ENCODE measurements around the gene R3HDML. TPM values are rescaled to one million over a fixed set of nuclear protein-coding genes. Genes with fewer than 3 reads are reported as not detected.
"Not testable (repeated sequence)": the region's sequence is repeated elsewhere in the genome, so short reads cannot be mapped to it uniquely, and the experiment has no call there.

The R3HDML gene
- total RNA-seq, 1 donor from 2014 or later: not detected

DNA sequence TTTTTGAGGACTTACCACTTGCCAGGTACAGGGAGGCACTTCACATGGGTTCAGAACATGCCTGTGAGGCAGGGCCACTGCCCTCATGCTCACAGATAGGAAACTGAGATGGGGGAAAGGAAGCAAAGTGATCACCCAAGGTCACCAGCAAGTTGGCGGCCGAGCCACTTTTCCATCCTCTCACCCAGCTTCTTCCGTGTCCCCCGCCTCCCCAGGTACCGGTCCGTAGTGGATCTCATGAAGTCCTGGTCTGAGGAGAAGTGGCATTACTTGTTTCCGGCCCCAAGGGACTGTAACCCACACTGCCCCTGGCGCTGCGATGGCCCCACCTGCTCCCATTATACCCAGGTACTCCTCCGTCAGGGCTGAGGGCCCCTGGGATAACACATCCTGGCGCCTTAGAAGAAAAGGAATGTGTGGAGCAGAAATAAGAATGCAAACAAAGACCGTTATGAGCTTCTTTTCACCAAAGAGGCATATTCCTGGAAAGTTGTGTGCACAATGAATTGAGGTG, 6.4 kb downstream of the R3HDML start:
- Mint-ChIP-seq H3K9me3 (no peaks in the 10 kb centered on the region), H3K27me3 (no peaks in the 10 kb centered on the region), H3K4me3 (no peak overlapping the region), H3K36me3 (ENCODE audit: low read depth) (no peaks in the 10 kb centered on the region), H3K4me1 (no peaks in the 10 kb centered on the region), H3K27ac (no peak overlapping the region)
- intact Hi-C loops (cut with micrococcal nuclease): no loop called here
- no peak for DNase-seq

DNA sequence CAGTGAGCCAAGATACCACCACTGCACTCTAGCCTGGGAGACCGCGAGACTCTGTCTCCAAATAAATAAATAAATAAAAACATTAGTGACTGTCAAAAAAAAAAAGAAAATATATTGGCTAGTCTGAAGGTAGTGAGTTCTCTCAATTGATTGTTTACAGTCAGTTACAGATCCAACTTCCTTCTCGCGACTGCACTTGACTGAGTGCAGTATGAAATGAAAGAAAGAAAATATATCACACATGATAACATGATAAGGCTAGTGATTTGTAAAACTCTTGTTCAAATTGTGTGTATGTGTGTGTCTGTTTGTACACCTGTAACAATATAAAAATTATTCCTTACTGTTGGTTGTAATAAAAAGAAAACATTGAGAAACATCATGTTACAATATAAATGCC, 7.9 kb downstream of the R3HDML start:
- DNase-seq: no peak
- H3K27me3 Mint-ChIP-seq: peaks cover 3% of the 10 kb centered on the region
- H3K36me3 Mint-ChIP-seq (ENCODE audit: low read depth): no peaks in the 10 kb centered on the region
- no peaks in the 10 kb centered on the region for H3K9me3 Mint-ChIP-seq
- intact Hi-C loops (cut with micrococcal nuclease): no loop called here
- no peak overlapping the region for H3K27ac Mint-ChIP-seq
- no peaks in the 10 kb centered on the region for H3K4me1 Mint-ChIP-seq
- no peak overlapping the region for H3K4me3 Mint-ChIP-seq

DNA sequence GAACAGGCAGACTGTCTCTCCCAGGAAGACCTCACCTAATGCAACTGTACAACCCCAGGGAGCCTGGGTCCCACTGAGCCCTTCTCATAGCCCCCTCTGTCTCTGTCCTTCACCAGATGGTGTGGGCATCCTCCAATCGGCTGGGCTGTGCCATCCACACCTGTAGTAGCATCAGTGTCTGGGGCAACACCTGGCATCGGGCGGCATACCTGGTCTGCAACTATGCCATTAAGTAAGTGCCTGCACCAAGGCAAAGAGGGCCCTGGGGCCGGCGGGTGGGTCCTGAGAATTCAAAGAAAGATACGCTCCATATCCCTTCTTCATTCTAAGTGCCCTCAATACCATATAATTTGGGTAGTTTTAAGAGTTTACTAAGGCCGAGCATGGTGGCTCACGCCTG, 8.3 kb downstream of the R3HDML start:
- DNase-seq: no peak
- intact Hi-C loops (cut with micrococcal nuclease): no loop called here
- H3K4me3 Mint-ChIP-seq: no peak overlapping the region
- no peaks in the 10 kb centered on the region for H3K36me3 Mint-ChIP-seq (ENCODE audit: low read depth)
- no peaks in the 10 kb centered on the region for H3K9me3 Mint-ChIP-seq
- no peak overlapping the region for H3K27ac Mint-ChIP-seq
- peaks cover 3% of the 10 kb centered on the region for H3K27me3 Mint-ChIP-seq
- no peaks in the 10 kb centered on the region for H3K4me1 Mint-ChIP-seq

DNA sequence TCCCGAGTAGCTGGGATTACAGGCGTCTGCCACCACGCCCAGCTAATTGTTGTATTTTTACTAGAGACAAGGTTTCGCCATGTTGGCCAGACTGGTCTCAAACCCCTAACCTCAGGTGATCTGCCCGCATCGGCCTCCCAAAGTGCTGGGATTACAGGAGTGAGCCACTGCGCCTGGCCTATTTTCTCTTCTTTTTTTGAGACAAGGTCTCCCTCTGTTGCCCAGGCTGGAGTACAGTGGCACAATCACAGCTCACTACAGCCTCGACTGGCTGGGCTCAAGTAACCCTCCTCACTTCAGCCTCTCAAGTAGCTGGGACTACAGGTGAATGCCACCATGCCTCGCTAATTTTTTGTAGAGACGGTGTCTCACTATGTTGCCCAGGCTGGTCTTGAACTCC, 9.1 kb downstream of the R3HDML start:
- DNase-seq; H3K36me3 Mint-ChIP-seq (ENCODE audit: low read depth); H3K4me3 Mint-ChIP-seq; H3K9me3 Mint-ChIP-seq; H3K4me1 Mint-ChIP-seq; H3K27me3 Mint-ChIP-seq; H3K27ac Mint-ChIP-seq; intact Hi-C loops (cut with micrococcal nuclease): not testable (repeated sequence)

DNA sequence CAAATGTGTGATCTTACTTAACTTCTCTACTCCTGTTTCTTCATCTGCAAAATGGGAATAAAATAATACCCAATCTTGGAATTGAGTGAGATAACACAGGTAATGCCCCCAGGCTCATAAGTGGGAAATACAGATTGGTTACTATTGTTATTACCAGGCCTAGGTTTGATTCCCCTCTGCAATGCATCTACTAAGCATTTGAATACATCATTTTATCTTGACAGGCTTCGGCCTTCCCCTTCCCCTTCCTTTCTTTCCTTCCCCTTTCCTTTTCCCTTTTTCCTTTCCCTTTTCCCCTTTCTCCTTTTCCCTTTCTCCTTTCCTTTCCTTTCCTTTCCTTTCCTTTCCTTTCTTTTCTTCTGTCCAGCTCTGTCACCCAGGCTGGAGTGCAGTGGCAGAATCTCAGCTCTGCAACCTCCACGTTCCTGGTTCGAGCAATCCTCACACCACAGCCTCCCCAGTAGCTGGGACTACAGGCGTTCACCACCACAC, 11.4 kb downstream of the R3HDML start:
- Mint-ChIP-seq H3K27me3 (peaks cover 4% of the 10 kb centered on the region), H3K27ac (no peak overlapping the region), H3K4me1 (no peaks in the 10 kb centered on the region), H3K4me3 (no peak overlapping the region), H3K36me3 (ENCODE audit: low read depth) (no peaks in the 10 kb centered on the region), H3K9me3 (no peaks in the 10 kb centered on the region)
- DNase-seq: no peak
- intact Hi-C loops (cut with micrococcal nuclease): no loop called here

DNA sequence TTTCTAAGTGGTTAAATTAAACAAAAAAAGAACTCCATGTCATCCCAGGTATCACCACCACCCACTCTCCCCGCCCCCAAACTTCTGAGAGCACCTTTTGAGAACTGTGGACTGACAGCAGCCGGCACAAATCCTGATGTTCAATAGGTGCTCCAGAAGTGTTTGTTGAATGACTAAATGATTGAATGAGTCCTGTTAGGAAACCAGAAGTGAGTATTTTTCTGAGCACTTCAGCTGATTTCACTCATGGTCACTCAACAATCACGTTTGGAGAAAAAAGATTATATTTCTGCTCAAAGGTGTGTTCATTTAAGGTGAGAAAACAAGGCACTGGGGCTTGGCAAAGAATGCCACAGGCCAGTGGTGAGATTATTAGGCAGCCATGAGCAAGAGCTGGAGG, 12.5 kb downstream of the R3HDML start:
- Mint-ChIP-seq H3K27ac (no peak overlapping the region), H3K4me3 (no peak overlapping the region), H3K36me3 (ENCODE audit: low read depth) (no peaks in the 10 kb centered on the region), H3K27me3 (peaks cover 4% of the 10 kb centered on the region), H3K9me3 (no peaks in the 10 kb centered on the region), H3K4me1 (no peaks in the 10 kb centered on the region)
- intact Hi-C loops (cut with micrococcal nuclease): no loop called here
- DNase-seq: no peak

DNA sequence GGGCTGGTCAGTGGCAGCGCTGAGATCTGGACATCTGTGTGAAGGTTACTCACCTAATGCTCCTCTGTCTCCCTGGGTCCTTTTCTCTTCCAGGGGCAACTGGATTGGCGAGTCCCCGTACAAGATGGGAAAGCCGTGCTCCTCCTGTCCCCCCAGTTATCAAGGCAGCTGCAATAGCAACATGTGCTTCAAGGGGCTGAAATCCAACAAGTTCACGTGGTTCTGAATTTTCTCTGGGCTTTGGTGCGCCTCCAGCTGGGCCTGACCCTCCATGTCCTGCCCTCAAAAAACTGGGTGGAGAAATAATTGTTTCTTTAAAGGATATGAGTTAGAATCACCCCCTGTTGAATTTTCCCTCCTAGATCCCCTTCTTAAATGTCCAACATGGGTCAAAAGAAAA, 13.7 kb downstream of the R3HDML start:
- Mint-ChIP-seq H3K9me3 (no peaks in the 10 kb centered on the region), H3K4me1 (no peaks in the 10 kb centered on the region), H3K4me3 (no peak overlapping the region), H3K27me3 (peaks cover 4% of the 10 kb centered on the region), H3K27ac (no peak overlapping the region), H3K36me3 (ENCODE audit: low read depth) (no peaks in the 10 kb centered on the region)
- intact Hi-C loops (cut with micrococcal nuclease): no loop called here
- no peak for DNase-seq

DNA sequence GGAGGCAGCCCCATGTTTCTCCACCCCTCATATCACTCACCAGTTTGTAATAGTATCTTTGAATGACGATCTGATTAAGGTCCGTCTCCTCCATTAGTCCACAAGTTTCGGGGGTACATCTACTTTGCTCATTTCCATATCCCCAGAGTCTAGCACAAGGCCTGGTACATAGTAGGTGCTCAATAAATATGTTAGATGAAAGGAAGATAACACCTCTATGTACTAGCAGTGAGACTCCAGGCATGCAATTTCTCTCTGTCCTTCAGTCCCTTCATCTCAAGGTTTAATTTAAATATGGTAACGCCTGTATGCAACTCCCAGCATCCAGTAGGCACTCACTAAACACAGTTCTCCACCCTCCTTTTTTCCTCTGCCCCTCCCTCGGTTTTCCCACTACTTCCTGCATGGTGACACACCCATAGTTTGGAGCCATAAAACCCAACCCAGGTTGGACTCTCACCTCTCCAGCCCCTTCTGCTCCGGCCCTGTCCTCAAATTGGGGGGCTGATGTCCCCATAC, 18.2 kb downstream of the R3HDML start:
- intact Hi-C loops (cut with micrococcal nuclease): no loop called here
- DNase-seq: no peak
- H3K36me3 Mint-ChIP-seq (ENCODE audit: low read depth): no peaks in the 10 kb centered on the region
- no peaks in the 10 kb centered on the region for H3K9me3 Mint-ChIP-seq
- no peaks in the 10 kb centered on the region for H3K4me1 Mint-ChIP-seq
- peaks cover 6% of the 10 kb centered on the region for H3K27me3 Mint-ChIP-seq
- no peak overlapping the region for H3K4me3 Mint-ChIP-seq
- no peak overlapping the region for H3K27ac Mint-ChIP-seq

DNA sequence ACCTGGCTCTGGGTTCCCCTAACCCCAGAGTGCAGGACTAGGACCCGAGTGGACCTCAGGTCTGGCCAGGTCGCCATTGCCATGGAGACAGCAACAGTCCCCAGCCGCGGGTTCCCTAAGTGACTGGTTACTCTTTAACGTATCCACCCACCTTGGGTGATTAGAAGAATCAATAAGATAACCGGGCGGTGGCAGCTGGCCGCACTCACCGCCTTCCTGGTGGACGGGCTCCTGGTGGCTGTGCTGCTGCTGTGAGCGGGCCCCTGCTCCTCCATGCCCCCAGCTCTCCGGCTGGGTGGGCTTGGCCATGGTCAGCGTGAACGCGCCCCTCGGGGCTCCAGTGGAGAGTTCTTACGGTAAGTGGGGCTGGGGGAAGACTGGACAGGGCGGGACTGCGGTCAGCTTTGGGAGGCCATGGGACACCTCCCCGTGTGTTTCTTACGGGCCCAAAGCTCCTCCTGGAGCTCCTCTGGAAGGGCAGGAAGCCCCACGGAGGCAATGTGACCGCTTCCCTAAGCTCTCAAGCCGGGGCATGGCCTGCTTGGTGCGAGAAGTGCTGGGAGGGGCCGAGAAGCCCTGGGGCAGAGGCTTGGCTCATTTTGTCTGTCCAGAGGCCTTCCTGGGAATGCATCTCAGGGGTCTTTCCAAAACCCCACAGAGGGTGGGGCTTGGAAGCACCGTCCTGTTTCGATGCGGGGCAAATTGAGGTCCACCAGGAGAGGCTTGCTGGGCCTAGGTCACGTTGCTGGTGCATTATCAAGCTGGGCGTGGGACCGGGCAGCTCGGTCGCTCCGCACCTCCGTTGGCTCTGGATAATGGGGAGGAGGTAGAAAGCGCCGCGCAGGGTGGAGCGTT, 18.9 kb downstream of the R3HDML start, which contains the start of gene HNF4A:
Gene HNF4A (plus strand): TSS at position 202 of the 855 bp plus-strand sequence. CDS start 106 bp downstream, at position 308.
- no peak for DNase-seq
- H3K4me1 Mint-ChIP-seq: no peaks in the 10 kb centered on the region
- no peak within 1 kb of the TSS for H3K4me3 Mint-ChIP-seq
- no peaks in the 10 kb centered on the region for H3K9me3 Mint-ChIP-seq
- no peak within 1 kb of the TSS for H3K27ac Mint-ChIP-seq
- peaks cover 10% of the 10 kb centered on the region for H3K27me3 Mint-ChIP-seq
- no peaks in the 10 kb centered on the region for H3K36me3 Mint-ChIP-seq (ENCODE audit: low read depth)
- intact Hi-C loops (cut with micrococcal nuclease): no loop called here

DNA sequence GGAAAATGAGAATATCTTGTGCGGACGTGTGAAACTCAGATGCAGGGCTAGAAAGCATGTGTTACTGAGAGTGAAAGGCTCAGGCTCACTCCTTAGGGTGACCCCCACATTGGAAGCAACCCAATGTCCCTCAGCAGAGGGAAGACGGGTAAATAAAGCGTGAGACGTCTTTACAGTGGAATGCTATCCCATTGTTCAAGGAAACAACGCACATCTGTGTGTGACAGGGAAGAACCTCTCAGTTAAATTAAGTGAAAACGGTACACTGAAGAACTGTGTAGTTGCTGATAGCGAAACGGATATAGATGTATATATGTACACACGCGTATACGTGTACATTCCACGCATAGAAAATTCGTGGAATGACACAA, 19.5 kb downstream of the R3HDML start:
- Mint-ChIP-seq H3K27ac (no peak overlapping the region), H3K27me3 (peaks cover 9% of the 10 kb centered on the region), H3K36me3 (ENCODE audit: low read depth) (no peaks in the 10 kb centered on the region), H3K4me1 (no peaks in the 10 kb centered on the region), H3K9me3 (no peaks in the 10 kb centered on the region), H3K4me3 (no peak overlapping the region)
- no peak for DNase-seq
- intact Hi-C loops (cut with micrococcal nuclease): no loop called here

DNA sequence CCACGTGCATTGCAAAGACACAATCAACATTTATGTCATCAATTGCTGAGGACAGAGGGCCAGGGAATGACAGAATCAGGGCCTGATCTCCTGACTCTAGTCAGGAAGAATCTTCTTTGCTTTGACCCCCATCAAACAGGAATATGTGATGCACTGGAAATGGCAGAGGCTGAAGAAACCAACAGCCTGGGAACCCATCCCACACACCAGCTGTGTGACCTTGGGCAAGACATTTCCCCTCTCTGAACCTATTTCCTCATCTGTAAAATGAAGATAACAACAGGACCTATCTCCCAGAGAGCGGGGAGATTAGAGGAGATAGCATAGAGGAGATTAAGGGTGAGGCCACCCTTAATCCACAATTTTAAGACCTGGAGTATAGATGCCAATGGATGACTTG, 20.2 kb downstream of the R3HDML start:
- Mint-ChIP-seq H3K4me3 (no peak overlapping the region), H3K4me1 (no peaks in the 10 kb centered on the region), H3K27ac (no peak overlapping the region), H3K36me3 (ENCODE audit: low read depth) (no peaks in the 10 kb centered on the region), H3K27me3 (peaks cover 12% of the 10 kb centered on the region), H3K9me3 (no peaks in the 10 kb centered on the region)
- DNase-seq: no peak
- intact Hi-C loops (cut with micrococcal nuclease): no loop called here

DNA sequence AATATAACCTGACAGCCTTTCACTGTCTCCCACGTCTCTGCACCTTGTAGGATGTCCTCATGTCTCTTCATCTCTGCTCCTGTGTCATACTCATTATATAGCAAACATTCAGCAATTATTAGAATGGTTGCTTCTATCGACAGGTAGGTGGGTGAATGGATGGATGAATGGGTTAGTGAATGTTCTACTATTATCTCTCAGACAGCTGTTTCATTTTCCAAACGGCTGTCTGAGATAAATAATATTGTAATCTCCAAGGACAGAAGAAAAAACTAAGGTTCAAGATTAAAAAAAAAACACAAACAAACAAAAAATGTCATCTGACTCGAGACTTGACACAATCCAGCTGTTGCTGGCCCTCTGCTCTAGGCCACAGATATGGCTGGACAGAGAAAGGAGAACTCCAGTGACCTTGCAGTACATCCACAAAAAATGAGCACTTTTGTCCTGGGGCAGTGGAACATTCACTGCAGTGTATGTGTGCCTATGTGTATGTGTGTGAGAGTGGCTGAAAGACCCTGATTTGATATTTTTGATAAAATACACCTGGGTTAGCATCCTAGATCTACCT, 20.8 kb downstream of the R3HDML start:
- no peak for DNase-seq
- Mint-ChIP-seq H3K4me1 (no peaks in the 10 kb centered on the region), H3K9me3 (no peaks in the 10 kb centered on the region), H3K27me3 (peaks cover 14% of the 10 kb centered on the region), H3K27ac (no peak overlapping the region), H3K4me3 (no peak overlapping the region), H3K36me3 (ENCODE audit: low read depth) (no peaks in the 10 kb centered on the region)
- intact Hi-C loops (cut with micrococcal nuclease): no loop called here

DNA sequence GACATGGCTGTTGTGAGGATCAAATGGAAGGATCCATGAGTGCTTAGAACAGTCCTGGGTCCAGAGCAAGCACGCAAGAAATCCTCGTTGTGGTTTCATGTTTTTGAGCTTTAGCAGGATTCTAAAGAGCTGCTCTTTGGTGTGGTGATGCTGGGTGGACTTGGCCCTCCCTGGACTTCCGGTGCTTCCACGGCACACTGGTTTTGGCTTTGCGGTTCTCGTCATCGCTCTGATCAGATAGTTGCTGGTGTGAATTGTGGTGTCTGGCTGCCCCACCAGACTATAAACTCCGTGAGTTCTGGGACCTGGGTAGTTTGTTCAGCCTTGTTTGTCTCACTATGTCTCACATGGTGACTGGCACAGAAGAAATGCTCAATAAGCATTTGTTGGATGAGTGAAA, 21.9 kb downstream of the R3HDML start:
- no peak overlapping the region for H3K27ac Mint-ChIP-seq
- intact Hi-C loops (cut with micrococcal nuclease): no loop called here
- no peaks in the 10 kb centered on the region for H3K4me1 Mint-ChIP-seq
- H3K4me3 Mint-ChIP-seq: no peak overlapping the region
- H3K36me3 Mint-ChIP-seq (ENCODE audit: low read depth): no peaks in the 10 kb centered on the region
- peaks cover 14% of the 10 kb centered on the region for H3K27me3 Mint-ChIP-seq
- H3K9me3 Mint-ChIP-seq: no peaks in the 10 kb centered on the region
- no peak for DNase-seq

DNA sequence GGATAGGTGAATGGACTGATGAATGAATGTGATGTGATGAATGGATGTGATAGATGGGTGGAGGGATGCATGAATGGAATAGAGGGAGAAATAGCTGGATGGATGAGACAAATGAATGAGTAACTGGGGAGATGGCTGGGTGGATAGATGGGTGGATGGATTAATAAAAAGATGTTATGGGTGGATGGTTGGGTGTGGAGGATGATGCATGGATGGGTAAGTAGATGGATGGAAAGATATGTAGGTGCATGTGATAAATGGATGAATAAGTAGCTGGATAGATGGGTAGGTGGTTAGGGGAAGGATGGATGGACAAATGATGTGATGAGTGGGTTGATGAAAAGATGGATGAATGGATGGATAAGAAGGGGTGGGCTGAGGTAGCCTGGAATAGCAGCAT, 23.4 kb downstream of the R3HDML start:
- no peaks in the 10 kb centered on the region for H3K4me1 Mint-ChIP-seq
- H3K27ac Mint-ChIP-seq: no peak overlapping the region
- no peaks in the 10 kb centered on the region for H3K9me3 Mint-ChIP-seq
- peaks cover 14% of the 10 kb centered on the region for H3K27me3 Mint-ChIP-seq
- H3K36me3 Mint-ChIP-seq (ENCODE audit: low read depth): no peaks in the 10 kb centered on the region
- H3K4me3 Mint-ChIP-seq: no peak overlapping the region
- intact Hi-C loops (cut with micrococcal nuclease): no loop called here
- DNase-seq: no peak
